HG02870 (cell line): ENCODE measurements around the gene GMNN.

Experiments used
- ATAC-seq: cut with Tn5 transposase; IDR thresholded peaks from one replicate; pipeline ENCODE4 v1.9.1; 2021; ENCODE audit warnings: mild to moderate bottlenecking, moderate library complexity; ENCODE audit not compliant: unreplicated experiment

GMNN gene

GRCh38 chr6:24799541-24799915 lies 24.8 kb downstream of the GMNN start:
- no peak for ATAC-seq

DNA sequence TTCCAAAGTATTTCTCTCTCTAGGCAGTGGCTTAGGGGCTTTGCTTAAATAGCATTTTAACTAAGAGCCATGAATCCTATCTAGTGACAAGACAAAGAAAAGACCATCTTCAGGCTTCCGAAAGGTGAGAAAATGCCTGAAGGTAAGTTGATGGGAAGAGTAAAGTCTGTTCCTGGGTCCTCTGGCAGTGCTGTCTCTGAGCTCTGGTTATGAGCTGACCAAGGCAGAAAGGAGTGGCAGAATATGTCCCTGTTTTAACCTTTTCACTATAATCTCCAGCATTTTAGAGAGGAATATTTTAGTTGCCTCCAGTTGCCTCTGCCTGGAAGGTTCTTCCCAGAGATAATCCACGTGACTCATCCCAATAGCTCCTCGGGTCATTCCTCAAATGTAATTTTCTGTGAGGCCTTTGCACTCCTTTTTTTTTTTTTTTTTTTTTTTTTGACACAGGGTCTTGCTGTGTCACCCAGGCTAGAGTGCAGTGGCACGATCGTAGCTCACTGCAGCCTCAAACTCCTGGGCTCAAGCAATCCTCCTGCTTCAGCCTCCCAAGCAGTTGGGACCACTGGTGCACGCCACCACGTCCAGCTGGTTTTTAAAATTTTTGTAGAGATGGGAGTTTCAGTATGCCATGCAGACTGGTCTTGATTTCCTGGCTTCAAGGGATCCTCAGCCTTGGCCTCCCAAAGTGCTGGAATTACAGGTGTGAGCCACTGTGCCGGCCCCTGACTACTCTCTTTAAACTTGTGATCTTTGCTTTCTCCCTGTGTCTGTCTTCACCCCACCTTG lies 27.7 kb downstream of the GMNN start:
- no peak for ATAC-seq

DNA sequence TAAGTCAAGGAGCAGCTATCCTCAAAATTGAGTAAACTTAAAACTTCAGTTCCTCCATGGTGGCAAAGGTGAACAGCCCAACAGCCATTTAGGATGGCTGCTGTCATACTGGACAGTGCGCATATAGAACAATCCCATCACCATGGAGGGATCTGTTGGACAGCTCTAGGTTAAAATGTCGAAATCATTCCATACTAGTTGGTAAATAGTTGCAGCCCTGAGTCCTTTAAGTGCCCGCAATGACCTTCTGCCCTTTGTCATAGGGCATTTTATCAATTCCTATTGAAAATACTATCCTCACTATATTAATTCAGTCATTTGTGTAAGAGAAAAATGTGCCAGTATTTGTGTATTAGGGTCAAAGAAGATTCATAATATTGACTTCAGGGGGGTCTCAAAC lies 32.8 kb downstream of the GMNN start:
- no peak for ATAC-seq

- no peak for ATAC-seq
These were observed 35.0 kb downstream of the GMNN start for GRCh38 chr6:24809728-24810127.

DNA sequence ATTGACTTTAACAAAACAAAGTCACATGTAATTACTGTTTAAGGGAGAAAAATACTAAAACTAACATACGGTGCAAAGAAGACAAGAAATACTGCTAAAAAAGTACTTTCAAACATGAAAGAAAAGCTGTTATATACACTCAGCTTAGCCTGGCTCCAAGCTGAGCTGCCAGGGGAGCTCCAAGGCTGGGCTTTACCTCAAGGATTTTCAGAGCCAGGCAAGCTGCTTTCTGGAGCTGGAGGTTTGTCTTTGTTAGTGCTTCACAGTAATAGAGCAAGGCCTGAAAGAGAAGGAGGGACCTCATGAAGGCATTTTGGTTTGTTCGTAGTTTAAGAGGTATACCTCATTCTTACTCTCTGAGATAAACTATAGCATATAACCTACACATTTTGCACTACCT lies 43.6 kb downstream of the GMNN start:
- ATAC-seq: no peak

DNA sequence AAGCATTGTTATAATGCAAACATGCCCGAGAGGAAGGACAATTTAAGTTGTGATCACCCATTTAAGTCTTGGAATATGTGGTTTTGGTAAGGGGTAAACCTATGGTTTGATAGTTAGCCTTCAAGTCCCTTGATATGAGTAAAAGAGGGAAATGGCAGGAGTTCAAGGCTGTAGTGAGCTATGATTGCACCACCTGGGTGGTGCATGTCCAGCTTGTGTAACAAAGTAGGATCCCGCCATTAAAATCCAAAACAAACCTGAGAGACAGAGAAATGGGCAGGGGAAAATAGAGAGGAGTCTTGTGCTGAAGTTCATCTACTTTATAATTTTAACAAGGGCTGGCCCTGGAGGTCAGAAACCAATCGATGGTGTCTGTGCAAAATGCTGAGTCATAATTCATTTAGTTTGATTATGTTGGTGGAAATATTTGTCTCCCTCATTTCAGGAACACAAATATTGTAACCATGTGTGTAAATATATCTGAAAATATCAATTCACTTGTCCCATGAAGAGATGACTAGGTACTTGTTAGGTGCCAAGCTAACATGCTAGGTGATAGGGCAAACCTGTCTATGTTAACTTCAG lies 47.2 kb downstream of the GMNN start:
- no peak for ATAC-seq

- no peak for ATAC-seq
These were observed 48.0 kb downstream of the GMNN start for GRCh38 chr6:24822696-24823095.

- no peak for ATAC-seq
These were observed 48.4 kb downstream of the GMNN start for GRCh38 chr6:24823185-24823584.

DNA sequence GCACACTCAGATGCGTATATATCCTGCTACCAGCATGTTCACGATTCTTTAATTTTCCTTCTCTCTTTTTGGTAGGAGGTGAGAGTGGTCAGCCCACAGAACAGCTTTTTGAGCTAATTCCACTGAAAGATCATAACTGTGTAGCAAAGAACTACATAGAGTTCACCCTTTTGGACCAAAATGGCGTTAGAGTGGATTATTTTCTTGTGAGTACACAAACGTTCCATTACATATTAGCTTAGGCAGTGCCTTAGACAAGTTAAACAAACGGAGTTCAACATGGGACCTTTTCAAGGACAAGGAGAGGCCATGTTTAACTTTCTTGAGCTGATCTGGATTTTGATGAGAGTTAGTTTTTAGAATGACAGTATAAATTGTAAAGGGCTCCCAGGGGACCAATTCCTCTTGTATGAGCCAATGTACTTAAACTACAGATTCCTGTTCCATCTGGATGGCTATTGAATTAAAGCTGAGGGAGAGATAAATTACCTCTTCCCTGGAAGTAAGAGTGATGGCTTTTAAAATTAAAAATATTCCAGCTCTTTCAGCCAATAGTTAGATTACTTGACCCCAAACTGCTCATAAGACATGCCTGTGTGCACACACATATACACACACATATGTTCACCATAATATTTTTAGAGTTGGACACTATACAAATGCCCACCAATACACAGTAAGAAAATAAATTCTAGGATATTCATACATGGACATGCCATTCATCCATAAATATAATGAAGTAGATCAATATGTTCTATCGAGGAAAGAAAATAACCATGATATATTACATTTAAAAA lies 49.6 kb downstream of the GMNN start:
- no peak for ATAC-seq

- ATAC-seq: no peak
These were observed 50.4 kb downstream of the GMNN start for GRCh38 chr6:24825130-24825630.

DNA sequence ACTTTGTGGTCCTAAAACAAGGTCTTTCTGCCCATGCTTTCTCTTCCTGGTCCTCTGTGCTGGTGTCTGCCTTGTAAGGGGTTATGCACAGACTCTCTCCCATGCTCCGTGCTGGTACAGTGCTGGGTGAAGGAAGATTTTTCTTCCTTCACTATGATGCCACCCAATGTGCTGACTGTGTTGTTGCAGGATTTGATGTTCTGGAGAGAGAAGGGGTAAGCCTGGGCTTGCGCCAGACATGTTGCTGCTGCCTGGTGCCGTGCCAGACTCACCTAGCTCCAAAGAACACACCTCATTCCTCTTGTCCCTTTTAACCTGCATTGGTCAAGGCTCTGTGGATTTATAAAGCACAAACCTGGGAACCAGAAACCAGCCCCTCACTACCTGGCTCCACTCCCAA lies 52.4 kb downstream of the GMNN start:
- ATAC-seq: no peak

GRCh38 chr6:24827970-24828369 lies 53.2 kb downstream of the GMNN start:
- no peak for ATAC-seq

- no peak for ATAC-seq
These were observed 54.9 kb downstream of the GMNN start for GRCh38 chr6:24829657-24830056.

DNA sequence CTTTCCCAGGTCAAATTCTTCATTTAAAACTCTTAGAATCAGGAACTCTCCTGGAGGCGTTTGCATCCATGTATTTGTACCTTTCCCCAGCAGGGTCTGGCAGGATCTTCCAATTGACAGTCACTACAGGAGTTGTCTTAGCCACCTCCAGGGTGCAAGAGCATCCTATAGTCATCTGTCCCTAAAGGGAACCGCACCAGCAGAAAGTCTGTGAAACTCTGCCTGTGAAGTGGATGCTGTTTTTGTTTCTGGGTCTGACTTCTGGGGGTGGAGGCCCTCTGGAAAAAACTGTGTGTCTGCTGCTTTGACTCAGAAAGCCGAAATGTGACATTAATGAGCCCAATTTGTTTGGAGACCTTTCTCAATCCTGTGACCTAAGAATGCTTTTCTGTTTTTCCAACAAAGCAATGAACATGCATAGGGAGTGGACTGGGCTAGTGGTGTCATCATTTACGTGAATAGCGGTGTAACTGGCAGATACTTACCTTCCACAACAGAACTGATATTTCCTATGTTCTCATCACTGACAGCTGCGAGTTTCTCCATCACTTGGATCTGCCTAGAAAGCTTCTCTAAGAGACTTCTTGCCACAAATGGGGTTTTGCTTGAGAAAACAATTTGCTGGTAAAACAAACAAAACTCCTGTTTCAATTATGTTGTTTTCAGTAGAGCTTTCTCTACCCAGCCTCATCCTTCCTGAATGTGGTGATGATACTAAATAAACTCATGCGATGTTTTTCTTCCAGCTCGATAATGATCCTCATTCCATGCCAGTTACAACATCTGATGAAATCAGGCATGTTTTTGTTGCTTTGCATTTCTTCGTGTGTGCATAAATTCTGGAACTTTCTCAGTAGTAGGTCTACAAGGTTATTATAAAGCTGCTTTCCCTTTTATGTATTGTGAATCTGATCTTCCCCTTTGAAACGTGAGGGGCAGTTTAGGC lies 57.3 kb downstream of the GMNN start:
- no peak for ATAC-seq

DNA sequence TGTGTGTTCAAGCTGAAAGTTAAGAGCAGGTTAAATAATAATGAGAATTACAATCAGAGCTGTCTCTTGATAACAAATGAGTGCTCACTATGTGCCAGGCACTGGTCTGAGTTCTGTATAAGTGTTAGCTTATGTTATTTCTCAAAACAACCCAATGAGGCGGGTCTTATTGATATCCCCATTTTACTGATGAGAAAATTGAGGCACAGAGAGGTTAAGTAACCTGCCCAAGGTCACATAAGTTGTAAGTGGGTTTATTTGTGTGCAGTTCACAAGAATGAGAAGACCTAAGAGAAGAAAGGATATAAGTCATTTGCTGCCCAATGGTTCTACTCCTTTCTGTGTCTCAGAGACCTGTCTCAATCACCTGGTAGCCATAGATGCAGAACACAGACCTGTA lies 58.1 kb downstream of the GMNN start:
- no peak for ATAC-seq

- no peak for ATAC-seq
These were observed 59.1 kb downstream of the GMNN start for GRCh38 chr6:24833711-24834386.
